Esophagus mucosa (tissue), 1 donor: Measurements from ENCODE around the gene CRTC2. TPM values are rescaled to one million over a fixed set of nuclear protein-coding genes. Genes with fewer than 3 reads are reported as not detected.
"Not testable (repeated sequence)": the region's sequence is repeated elsewhere in the genome, so short reads cannot be mapped to it uniquely, and the experiment has no call there.

ENCODE experiments used
- ATAC-seq: fragments of 200-7000 bp; cut with Tn5 transposase; one replicate; pipeline ENCODE4 v1.9.1; 2020
- total RNA-seq: library from RNA; stranded (reverse); gene quantifications from one replicate; pipeline ENCODE4 v1.2.4, GENCODE V29; 2023
- donor health status: DM: yes; HTN: yes; CAD: no.

The CRTC2 gene
- total RNA-seq, 1 donor from 2014 or later, result 13.3 TPM

DNA sequence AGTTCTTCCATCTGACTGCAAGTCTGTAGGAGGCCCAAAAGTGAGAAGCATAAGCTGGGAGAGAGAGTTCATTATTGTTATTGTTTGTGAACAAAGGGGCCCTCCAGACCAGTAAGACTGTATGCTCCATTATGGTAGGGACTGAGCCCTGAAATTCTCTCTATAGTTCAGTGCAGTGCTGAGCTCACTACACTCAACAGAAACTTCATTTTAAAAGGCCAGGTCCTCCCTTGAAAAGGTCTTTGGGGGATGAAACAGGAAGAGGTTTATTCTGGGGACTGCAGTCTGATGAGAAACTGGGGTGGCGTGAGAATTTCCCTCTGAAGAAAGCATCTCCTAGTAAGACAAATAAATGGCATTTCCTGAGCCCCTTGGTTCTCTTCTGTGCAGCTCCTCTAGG lies 30.2 kb downstream of the CRTC2 start:
- ATAC-seq, result no peak

DNA sequence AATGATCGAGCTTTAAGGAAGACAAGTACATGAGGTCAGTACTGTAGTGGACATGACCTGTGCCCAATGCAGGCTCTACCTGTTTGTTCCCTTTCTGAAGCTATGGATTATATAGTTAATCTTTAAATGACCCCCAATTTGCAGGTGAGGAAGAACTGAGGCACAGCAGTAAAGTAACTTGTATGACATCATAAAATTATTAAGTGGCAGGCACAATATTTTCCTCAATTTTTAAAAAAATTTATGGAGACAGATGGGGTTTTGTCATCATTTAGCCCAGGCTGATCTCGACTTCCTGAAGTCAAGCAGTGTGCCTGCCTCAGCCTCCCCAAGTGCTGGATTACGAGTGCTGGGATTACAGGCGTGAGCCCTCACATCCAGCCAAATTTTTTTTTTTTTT lies 32.0 kb downstream of the CRTC2 start:
- no peak for ATAC-seq

DNA sequence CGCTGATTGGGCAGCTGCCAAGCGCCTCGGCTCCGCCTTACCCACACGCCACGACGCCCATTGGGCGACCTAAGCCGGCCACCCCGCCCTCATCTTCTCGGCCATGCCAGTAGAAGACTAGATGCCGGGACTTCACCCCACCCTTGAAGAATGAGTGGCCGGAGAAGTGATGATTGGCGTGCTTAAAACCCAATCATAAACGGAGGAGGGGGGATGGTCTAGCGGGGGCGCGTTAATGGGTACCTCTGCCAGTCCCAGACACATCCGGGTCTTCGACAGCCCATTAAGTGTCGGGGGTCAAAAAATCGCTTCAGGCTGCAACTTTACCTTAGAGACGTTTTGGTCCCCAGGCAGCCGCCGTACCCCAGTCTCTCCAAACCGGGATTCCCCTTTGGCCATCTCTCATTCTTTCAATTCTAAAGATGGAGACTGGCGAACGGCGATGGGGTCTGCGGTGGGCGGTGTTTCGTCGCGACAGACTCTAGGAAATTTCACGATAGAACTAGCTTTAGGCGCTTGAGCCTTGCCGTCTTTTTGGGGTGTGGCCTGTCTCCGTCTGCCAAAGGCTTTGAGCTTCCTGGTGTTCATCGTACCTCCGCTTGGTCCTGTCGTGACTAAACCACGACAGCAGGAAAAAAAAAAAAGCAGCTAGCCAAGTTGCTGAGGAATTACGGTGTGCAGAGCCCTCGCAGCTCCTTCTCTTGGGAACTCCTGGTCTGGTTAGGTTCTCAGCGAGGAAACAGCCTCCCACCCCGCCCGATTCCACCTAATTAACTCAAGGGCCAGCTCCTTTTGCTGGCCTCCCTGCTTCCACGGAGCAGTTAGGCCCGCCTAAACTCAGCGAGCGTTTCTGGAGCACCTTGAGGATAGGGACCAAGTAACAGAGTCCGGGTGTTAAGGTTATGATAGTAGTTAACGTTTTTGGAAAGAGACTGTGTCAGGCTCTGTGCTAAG lies 35.2 kb downstream of the CRTC2 start, which contains the start of gene GATAD2B:
TSS of gene GATAD2B (minus strand) at position 1 of the 954 bp plus-strand sequence. CDS start 94,625 bp downstream, outside the sequence.
- peak; percentile 99 for ATAC-seq

DNA sequence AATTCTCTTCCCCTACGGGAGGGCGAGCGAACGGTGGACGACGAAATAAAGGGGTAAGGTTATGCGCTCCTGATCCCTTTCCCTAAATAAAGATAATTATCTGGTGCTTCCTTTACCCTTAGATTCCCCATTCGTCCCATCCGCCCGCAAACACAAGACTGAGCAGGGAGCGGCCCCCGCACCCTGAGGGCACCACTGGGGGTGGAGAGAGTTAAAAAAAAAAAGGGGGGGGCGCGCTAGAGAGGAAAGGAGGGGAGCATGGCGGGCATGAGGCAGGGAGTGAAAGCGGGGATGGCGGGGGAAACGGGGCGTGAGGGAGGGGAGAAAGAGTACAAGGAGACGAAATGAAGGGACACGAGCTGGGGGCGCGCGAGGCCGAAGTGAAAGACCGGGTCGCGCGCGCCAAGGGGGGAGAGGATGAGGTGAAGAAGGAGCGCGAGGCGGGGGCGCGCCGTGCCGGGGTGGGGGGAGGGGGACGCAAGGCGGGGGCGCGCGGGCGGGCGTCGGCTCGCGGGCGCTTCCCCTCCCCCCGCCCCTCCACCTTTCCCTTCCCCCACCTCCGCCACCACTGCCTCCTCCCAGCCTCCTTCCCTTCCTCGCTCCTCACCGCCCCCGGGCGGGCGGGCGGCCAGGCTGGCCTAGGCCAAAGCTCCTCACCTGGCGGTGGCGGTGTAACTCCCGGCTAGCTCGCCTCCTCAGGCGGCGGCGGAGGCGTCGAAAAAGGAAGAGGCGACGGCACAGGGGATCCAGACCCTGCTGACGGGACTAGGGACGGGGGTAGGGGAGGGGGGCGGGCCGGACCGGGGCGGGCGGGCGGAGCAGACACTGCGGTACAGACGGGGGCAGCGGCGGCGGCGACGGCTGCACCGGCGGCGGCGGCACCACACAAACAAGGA lies 36.1 kb downstream of the CRTC2 start:
- ATAC-seq, result peak; percentile 56

DNA sequence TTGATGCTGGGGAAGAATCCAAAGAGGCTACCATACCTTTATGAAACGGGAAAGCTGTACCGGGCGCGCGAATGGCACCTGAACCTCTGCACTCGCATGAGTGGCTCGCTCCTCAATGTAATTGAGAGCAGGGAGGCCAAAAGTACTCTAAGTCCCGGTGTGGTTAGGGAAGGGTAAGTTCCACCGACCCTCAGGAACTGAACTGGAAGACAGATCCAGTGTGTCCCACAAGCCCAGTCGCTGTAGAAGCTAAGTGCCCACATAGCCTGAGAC lies 36.7 kb downstream of the CRTC2 start:
- ATAC-seq, result no peak

DNA sequence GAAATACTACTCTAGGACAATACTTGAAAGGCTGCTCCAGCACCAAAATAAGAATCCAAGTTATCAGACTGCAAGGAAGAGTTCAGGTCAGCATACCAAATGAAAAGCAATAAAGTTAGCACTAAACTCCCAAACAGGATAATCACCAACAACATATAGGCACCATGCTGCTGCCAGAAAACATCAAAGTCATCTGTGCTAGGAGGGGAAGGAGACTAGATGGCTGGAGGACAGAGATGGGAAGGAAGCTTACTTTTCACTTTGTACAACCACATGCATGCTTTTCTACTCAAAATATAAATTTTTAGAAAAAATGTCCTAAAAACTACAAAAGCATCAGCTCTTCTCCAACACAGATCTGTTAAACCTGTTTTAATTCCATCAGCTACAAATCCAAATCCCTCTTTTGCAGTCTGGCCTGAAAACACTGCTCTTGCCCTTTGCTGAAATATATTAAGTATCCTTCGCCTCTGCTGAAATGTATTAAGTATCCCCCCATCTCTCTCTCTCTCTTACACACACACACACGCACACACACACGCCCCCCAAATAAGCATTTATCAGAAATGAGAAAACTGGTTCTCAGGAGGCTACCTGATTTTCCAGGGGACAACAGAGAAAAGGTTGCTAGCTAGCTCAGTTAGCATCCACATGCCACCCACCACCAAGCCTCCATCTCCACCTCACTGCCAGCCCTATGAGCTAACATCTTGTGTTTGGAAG lies 37.2 kb downstream of the CRTC2 start:
- no peak for ATAC-seq

DNA sequence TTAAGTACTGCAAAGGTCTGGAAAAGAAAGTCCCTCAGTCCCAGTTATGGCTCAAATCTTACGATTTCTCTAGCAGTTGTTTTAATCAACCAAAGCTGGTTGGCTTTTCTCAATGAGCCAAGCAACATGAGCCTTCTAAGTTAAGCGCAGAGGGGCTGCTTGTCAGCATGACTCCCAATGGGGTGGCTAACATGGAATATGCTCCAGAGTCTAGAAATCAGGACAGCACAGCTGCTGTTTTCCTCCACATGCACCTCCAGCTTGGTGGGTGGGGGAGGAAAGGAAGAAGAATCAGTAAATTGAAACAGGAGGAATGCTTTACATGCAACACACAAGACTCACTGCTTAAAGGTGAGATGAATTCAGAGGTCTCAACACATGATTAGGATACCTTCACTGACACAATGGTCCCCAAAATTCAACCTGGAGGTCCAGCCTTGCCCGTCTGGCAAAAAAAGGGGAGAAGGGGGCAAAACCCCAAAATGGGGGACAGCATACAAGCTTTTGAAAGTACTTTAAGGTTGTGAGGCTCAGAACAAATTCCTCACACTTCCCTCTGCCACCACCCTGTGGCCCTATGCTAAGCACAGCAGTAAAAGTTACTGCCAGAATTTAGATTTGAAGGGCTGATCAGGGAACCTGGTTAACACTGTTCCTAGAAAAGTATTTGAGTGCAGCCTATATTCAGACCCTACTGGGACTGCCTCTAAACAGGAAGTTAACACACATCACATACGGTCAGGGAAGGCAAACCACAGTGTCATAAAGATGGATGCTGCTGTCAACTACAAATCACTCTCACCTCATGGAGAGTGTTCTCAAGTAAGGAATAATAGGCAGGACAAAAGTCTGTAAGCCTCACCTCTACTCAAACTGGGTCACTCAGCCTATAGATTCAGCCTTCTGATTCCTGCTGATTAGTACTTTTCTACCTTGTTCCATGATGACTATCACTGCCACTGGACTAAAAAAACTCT lies 38.2 kb downstream of the CRTC2 start:
- no peak for ATAC-seq

DNA sequence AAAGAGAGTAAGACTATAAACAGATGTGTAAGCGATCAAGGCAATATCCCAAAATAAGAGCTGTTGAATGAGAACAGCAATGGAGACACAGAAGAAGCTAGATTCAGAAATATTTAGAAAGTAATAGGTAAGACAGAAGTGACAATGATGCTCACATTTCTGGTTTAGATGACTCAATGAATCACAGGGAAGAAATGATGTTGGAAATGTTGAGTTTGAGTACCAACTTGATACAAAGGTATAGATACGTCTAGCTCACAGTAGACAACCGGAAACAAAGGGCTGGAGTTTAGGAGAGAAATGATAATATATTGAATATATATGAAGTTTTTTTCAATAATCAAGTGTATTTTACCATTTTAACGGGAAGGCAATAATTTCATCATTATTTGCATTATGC lies 42.1 kb downstream of the CRTC2 start:
- ATAC-seq, result no peak

DNA sequence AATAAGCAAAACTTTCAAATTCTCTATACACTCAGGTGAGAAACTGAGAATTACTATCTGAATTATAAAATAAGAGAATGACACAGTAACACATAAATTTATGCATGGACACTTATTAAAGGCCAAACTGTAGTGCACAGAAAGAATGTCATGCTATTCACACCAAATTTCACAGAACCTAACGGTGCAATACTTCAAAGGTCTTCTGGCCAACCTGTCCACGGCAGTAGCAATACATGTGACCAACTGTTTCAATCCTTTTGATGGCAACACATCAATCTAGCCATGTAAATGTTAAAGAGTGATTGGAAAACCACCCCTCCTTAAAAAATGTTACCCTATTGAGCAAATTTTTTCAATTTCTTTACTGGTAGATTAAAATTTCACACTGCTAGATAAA lies 46.1 kb downstream of the CRTC2 start:
- ATAC-seq, result no peak

DNA sequence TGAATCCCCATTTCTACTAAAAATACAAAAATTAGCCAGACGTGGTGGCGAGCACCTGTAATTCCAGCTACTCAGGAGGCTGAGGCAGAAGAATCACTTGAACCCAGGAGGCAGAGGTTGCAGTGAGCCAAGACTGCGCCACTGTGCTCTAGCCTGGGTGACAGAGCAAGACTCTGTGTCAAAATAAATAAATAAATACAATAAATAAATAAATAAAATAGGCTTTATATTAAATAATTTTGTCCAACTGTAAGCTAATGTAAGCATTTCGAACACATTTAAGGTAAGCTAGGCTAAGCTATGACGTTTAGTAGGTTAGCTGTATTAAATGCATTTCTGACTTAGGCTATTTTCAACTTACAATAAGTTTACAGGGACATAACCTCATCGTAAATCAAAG lies 47.9 kb downstream of the CRTC2 start:
- not testable (repeated sequence) for ATAC-seq

DNA sequence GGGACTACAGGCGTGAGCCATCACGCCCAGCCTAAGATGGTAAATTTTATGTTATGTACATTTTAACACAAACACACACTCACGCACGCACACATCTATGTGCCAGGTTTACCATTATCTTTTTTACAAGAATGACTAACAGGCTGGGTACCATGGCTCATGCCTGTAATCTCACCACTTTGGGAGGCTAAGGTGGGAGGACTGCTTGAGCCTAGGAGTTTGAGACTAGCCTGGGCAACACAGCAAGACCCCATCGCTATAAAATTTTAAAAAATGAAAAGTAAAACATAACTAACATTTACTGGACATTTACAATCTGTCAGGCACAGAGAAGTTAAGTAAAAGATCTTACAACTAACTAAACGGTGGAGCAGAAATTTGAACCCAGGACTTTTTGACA lies 50.3 kb downstream of the CRTC2 start:
- no peak for ATAC-seq

DNA sequence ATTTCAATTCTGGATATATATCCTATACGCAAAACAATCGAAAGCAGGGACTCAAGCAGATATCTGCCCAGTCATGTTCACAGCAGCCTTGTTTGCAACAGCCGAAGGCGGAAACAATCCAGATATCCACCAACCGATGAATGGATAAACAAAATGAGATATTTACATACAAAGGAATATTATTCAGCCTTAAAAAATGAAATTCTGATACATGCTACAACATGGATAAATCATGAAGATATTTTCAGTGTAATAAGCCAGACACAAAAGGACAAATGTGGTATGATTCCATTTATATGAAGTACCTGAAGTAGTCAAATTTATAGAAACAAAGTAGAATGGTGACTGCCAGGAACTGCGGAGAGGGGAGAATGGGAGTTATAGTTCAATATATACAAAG lies 51.3 kb downstream of the CRTC2 start:
- ATAC-seq, result no peak

DNA sequence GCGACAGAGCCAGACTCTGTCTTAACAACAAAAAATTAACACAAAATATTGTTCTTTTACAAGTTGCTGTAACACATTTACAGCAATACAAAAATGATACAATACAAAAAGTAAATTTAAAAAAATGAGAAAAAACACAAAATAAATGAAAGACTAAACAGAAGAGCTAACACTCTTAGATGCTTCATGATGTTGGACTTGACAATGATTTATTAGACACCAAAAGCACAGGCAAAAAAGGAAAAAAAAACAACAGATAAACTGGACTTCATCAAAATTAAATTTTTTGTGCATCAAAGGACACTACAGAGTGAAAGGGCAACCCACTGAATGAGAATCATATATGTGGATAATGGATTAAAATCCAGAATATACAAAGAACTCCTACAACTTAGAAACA lies 52.0 kb downstream of the CRTC2 start:
- no peak for ATAC-seq

DNA sequence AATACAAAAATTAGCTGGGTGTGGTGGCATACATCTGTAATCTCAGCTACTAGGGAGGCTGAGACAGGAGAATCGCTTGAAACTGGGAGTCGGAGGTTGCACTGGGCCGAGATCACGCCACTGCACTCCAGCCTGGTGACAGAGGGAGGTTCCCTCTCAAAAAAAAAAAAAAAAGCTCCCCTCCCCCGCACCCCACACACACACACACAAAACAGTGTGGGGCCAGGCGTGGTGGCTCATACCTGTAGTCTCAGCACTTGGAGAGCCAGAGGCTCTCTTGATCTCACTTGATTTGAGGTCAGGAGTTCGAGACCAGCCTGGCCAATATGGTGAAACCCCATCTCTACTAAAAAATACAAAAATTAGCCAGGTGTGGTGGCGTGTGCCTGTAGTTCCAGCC lies 52.5 kb downstream of the CRTC2 start:
- not testable (repeated sequence) for ATAC-seq

DNA sequence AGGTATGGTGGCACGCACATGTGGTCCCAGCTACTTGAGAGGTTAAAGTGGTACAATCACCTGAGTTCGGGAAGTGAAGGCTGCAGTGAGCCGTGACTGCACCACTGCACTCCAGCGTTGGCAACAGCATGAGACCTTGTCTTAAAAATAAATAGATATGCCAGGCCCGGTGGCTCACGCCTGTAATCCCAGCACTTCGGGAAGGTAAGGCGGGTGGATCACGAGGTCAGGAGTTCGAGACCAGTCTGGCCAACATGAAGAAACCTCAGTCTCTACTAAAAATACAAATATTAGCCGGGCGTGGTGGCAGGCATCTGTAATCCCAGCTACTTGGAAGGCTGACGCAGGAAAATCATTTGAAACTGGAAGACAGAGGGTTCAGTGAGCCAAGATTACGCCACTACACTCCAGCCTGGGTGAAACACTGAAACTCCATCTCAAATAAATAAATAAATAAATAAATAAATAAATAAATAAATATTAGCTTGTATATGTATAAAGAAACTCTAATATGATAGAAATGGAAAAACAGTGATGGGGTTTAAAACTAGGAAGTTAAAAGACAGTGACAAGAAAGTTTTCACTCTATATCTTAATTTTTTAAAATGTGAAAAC lies 54.5 kb downstream of the CRTC2 start:
- no peak for ATAC-seq

DNA sequence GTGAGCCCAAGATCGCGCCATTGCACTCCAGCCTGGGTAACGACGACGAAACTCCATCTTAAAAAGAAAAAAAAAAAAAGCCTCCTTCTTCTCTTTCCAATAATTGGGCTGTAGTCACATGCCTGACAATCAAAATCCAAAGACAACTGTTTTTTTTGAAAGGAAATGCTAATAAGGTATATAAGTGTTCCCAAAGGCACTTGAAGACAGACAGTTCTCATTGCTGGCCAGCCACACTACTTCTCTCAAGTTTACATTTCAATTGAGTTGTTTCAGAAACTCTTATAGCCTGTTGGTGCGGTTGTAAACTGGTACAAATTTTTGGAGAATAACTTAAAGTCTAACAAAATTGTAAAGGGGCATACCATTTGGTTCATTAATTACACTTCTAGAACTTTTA lies 58.9 kb downstream of the CRTC2 start:
- no peak for ATAC-seq

Other genes starting within 250 kb of the CRTC2 start
- 22.5 TPM for gene INTS3, start 230.6 kb downstream of the CRTC2 start, total RNA-seq
- gene SLC27A3, start 183.2 kb downstream of the CRTC2 start, total RNA-seq, result 16.1 TPM
- gene GATAD2B, start 35.6 kb downstream of the CRTC2 start, total RNA-seq, result 17.9 TPM
- gene DENND4B, start 11.9 kb downstream of the CRTC2 start, total RNA-seq, result 12.1 TPM
- 42.3 TPM for gene SLC39A1, start 4.9 kb upstream of the CRTC2 start, total RNA-seq
- gene CREB3L4, start 9.3 kb upstream of the CRTC2 start, total RNA-seq, result 7.6 TPM
- gene JTB, start 19.1 kb upstream of the CRTC2 start, total RNA-seq, result 73.2 TPM
- 60.5 TPM for gene RAB13, start 27.7 kb upstream of the CRTC2 start, total RNA-seq
- gene RPS27, start 32.1 kb upstream of the CRTC2 start, total RNA-seq, result 1,798 TPM
- 0.04 TPM for gene NUP210L, start 196.5 kb upstream of the CRTC2 start, total RNA-seq
- 213 TPM for gene TPM3, start 233.5 kb upstream of the CRTC2 start, total RNA-seq
- gene CFAP141, start 247.7 kb upstream of the CRTC2 start, total RNA-seq, result not detected